ENCODE measurements around the gene TRIM74. TPM values are rescaled to one million over a fixed set of nuclear protein-coding genes. Genes with fewer than 3 reads are reported as not detected.
"Not testable (repeated sequence)": the region's sequence is repeated elsewhere in the genome, so short reads cannot be mapped to it uniquely, and the experiment has no call there.

TRIM74 gene
- total and polyA plus RNA-seq, 2 donors: 0.41 TPM; not detected in 1

GRCh38 chr7:72971505-72971904 lies 2.2 kb upstream of the TRIM74 start:
- not testable (repeated sequence) for DNase-seq (ENCODE audit: extremely low spot score)

GRCh38 chr7:72969688-72970087 lies 422 bp upstream of the TRIM74 start:
- H3K4me1 ChIP-seq (ENCODE audit: insufficient read depth); H3K27ac ChIP-seq (ENCODE audit: low read depth); H3K36me3 ChIP-seq (ENCODE audit: insufficient read depth); H3K4me3 ChIP-seq (ENCODE audit: low read depth, low read length); DNase-seq (ENCODE audit: extremely low spot score): not testable (repeated sequence)
- 22% methylated on average over 5 of the region's 29 CpGs for WGBS

More at GRCh38 chr7:72971505-72971904, 2.2 kb upstream of the TRIM74 start:
- not testable (repeated sequence) for H3K36me3 ChIP-seq (ENCODE audit: insufficient read depth); H3K4me1 ChIP-seq (ENCODE audit: insufficient read depth); H3K4me3 ChIP-seq (ENCODE audit: low read depth, low read length); H3K27ac ChIP-seq (ENCODE audit: low read depth)
- no CpG with 5 or more reads among the region's 6 CpGs for WGBS

GRCh38 chr7:72966892-72967291 lies 2.4 kb downstream of the TRIM74 start:
- WGBS: 84% methylated on average over 2 of the region's 3 CpGs
- not testable (repeated sequence) for H3K4me1 ChIP-seq (ENCODE audit: insufficient read depth); H3K36me3 ChIP-seq (ENCODE audit: insufficient read depth); H3K4me3 ChIP-seq (ENCODE audit: low read depth, low read length); H3K27ac ChIP-seq (ENCODE audit: low read depth); DNase-seq (ENCODE audit: extremely low spot score)

GRCh38 chr7:72965186-72965975 lies 3.9 kb downstream of the TRIM74 start:
- WGBS: no CpG with 5 or more reads among the region's 31 CpGs
- not testable (repeated sequence) for H3K36me3 ChIP-seq (ENCODE audit: insufficient read depth); H3K4me3 ChIP-seq (ENCODE audit: low read depth, low read length)

GRCh38 chr7:72963056-72963455 lies 6.2 kb downstream of the TRIM74 start:
- not testable (repeated sequence) for H3K36me3 ChIP-seq (ENCODE audit: insufficient read depth); H3K4me1 ChIP-seq (ENCODE audit: insufficient read depth); H3K4me3 ChIP-seq (ENCODE audit: low read depth, low read length); H3K27ac ChIP-seq (ENCODE audit: low read depth); DNase-seq (ENCODE audit: extremely low spot score)
- 77% methylated on average over 4 of the region's 8 CpGs for WGBS

More at GRCh38 chr7:72965186-72965975, 3.9 kb downstream of the TRIM74 start:
- H3K4me1 ChIP-seq (ENCODE audit: insufficient read depth); DNase-seq (ENCODE audit: extremely low spot score); H3K27ac ChIP-seq (ENCODE audit: low read depth): not testable (repeated sequence)

GRCh38 chr7:72961346-72961650 lies 8.0 kb downstream of the TRIM74 start:
- not testable (repeated sequence) for H3K36me3 ChIP-seq (ENCODE audit: insufficient read depth); H3K4me1 ChIP-seq (ENCODE audit: insufficient read depth); H3K4me3 ChIP-seq (ENCODE audit: low read depth, low read length); H3K27ac ChIP-seq (ENCODE audit: low read depth); DNase-seq (ENCODE audit: extremely low spot score)
- WGBS: no CpG with 5 or more reads among the region's 9 CpGs

GRCh38 chr7:72960626-72961345 lies 8.5 kb downstream of the TRIM74 start:
- WGBS: no CpG with 5 or more reads among the region's 20 CpGs

GRCh38 chr7:72960029-72960428 lies 9.2 kb downstream of the TRIM74 start:
- 65% methylated on average over 4 of the region's 18 CpGs for WGBS
- not testable (repeated sequence) for H3K36me3 ChIP-seq (ENCODE audit: insufficient read depth); H3K27ac ChIP-seq (ENCODE audit: low read depth); H3K4me1 ChIP-seq (ENCODE audit: insufficient read depth); DNase-seq (ENCODE audit: extremely low spot score); H3K4me3 ChIP-seq (ENCODE audit: low read depth, low read length)

More at GRCh38 chr7:72960626-72961345, 8.5 kb downstream of the TRIM74 start:
- not testable (repeated sequence) for H3K27ac ChIP-seq (ENCODE audit: low read depth); DNase-seq (ENCODE audit: extremely low spot score); H3K36me3 ChIP-seq (ENCODE audit: insufficient read depth); H3K4me3 ChIP-seq (ENCODE audit: low read depth, low read length); H3K4me1 ChIP-seq (ENCODE audit: insufficient read depth)

- not testable (repeated sequence) for H3K4me1 ChIP-seq (ENCODE audit: insufficient read depth); H3K36me3 ChIP-seq (ENCODE audit: insufficient read depth); H3K27ac ChIP-seq (ENCODE audit: low read depth); DNase-seq (ENCODE audit: extremely low spot score)
- 25% methylated on average over 17 of the region's 45 CpGs for WGBS
- peak overlapping the region; percentile 28 for H3K4me3 ChIP-seq (ENCODE audit: low read depth, low read length)
These were observed 14.6 kb downstream of the TRIM74 start for GRCh38 chr7:72954563-72955198.

GRCh38 chr7:72953901-72954562 lies 15.2 kb downstream of the TRIM74 start:
- not testable (repeated sequence) for H3K36me3 ChIP-seq (ENCODE audit: insufficient read depth); H3K27ac ChIP-seq (ENCODE audit: low read depth); DNase-seq (ENCODE audit: extremely low spot score); H3K4me1 ChIP-seq (ENCODE audit: insufficient read depth)
- peak overlapping the region; percentile 28 for H3K4me3 ChIP-seq (ENCODE audit: low read depth, low read length)
- WGBS: 4% methylated on average over 5 of the region's 43 CpGs

- DNase-seq (ENCODE audit: extremely low spot score); H3K4me1 ChIP-seq (ENCODE audit: insufficient read depth); H3K27ac ChIP-seq (ENCODE audit: low read depth); H3K36me3 ChIP-seq (ENCODE audit: insufficient read depth); H3K4me3 ChIP-seq (ENCODE audit: low read depth, low read length): not testable (repeated sequence)
- no CpG with 5 or more reads among the region's 6 CpGs for WGBS
These were observed 18.8 kb downstream of the TRIM74 start for GRCh38 chr7:72950432-72950831.

- H3K4me3 ChIP-seq (ENCODE audit: low read depth, low read length); H3K36me3 ChIP-seq (ENCODE audit: insufficient read depth); H3K27ac ChIP-seq (ENCODE audit: low read depth); DNase-seq (ENCODE audit: extremely low spot score); H3K4me1 ChIP-seq (ENCODE audit: insufficient read depth): not testable (repeated sequence)
- 80% methylated on average over 5 of the region's 6 CpGs for WGBS
These were observed 19.6 kb downstream of the TRIM74 start for GRCh38 chr7:72949686-72950085.

- H3K4me1 ChIP-seq (ENCODE audit: insufficient read depth); H3K27ac ChIP-seq (ENCODE audit: low read depth); H3K4me3 ChIP-seq (ENCODE audit: low read depth, low read length); H3K36me3 ChIP-seq (ENCODE audit: insufficient read depth); DNase-seq (ENCODE audit: extremely low spot score): not testable (repeated sequence)
- 84% methylated on average over 9 of the region's 9 CpGs for WGBS
These were observed 20.0 kb downstream of the TRIM74 start for GRCh38 chr7:72949276-72949675.

All from urinary bladder (tissue), 4 donors.